BJ (cell line): ENCODE results near the gene OS9. TPM values are rescaled to one million over a fixed set of nuclear protein-coding genes. Genes with fewer than 3 reads are reported as not detected.

Experiments used
- CTCF ChIA-PET: fragments of 350-600 bp; formaldehyde crosslinking; extraction: SDS; loops from one replicate; lab custom pipeline; 2021; ENCODE audit warnings: antibody characterized with exemption, inconsistent platforms; lab: Yijun Ruan, JAX
- POLR2A ChIA-PET: fragments of 300-600 bp; sonication (Branson Sonifier 250); formaldehyde crosslinking; extraction: SDS; loops from one replicate; lab custom pipeline; 2021; ENCODE audit warnings: antibody characterized with exemption; lab: Charles Lee
- DNase-seq: peaks from one replicate; pipeline ENCODE4 v3.0.0-alpha.2; 2011; ENCODE audit warnings: low read depth
- H3K27me3 ChIP-seq: 2 replicates; pipeline ENCODE4 v1.6.0; 2011; ENCODE audit warnings: low read length; ENCODE audit not compliant: control insufficient read depth, insufficient read depth
- H3K36me3 ChIP-seq: 2 replicates; pipeline ENCODE4 v1.5.1; 2011; ENCODE audit warnings: low read length; ENCODE audit not compliant: control insufficient read depth, insufficient read depth
- H3K4me3 ChIP-seq: 2 replicates; pipeline ENCODE4 v1.5.1; 2011; ENCODE audit warnings: low read depth, mild to moderate bottlenecking, control low read depth, low read length
- polyA plus RNA-seq: library from polyadenylated mRNA; depleted of rRNA; stranded (reverse); fragments of >200 nt; gene quantifications from 2 replicates; pipeline ENCODE4 v1.2.3, GENCODE V29; 2011
- TF ChIP-seq, protein P1 (sequence below): IDR thresholded peaks from 2 replicates; pipeline ENCODE4 v1.5.1; 2011; ENCODE audit warnings: low read depth, mild to moderate bottlenecking, control low read depth, inconsistent platforms, low read length, moderate library complexity; ENCODE audit not compliant: insufficient read depth

Gene OS9
- polyA plus RNA-seq, 1 experiment = 415 TPM

DNA sequence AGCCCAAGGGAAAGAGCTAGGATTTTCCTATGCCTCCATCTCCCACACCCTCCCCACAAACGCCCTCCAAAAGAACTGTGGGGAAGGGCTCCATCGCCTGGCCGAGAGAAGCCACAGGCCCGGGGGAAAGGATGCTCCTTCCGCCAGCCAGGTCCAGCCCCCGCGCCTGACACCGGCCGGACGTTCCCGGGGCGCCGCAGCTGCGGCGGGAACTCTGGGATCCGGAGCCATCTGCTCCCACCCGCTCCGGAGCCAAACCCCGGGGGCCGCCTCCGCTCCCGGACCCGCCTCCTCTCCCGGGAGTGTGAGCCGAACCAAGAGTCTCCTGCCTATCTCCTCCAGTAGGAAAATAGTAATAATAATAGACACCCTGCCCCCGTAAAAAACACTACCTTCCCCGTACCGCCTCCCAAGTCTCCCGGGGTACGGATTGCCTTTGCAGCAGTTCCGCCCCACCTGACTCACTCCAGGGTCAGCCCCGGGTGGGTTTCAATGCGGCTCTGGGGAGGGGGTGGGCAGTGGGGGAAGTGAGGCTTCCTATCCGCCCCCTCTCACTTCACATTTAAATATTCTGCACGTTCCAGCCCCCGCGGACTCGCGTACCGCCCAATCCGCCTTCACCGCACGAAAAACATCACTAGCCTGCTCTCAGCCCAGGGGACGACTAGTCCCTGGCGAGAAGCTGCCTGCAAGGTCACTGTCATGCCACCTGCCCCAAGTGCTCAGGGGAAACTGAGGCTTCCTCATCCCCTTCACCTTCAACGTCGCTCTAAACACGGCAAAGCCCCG, 42.2 kb downstream of the OS9 start:
- TF ChIP-seq, protein P1, sequence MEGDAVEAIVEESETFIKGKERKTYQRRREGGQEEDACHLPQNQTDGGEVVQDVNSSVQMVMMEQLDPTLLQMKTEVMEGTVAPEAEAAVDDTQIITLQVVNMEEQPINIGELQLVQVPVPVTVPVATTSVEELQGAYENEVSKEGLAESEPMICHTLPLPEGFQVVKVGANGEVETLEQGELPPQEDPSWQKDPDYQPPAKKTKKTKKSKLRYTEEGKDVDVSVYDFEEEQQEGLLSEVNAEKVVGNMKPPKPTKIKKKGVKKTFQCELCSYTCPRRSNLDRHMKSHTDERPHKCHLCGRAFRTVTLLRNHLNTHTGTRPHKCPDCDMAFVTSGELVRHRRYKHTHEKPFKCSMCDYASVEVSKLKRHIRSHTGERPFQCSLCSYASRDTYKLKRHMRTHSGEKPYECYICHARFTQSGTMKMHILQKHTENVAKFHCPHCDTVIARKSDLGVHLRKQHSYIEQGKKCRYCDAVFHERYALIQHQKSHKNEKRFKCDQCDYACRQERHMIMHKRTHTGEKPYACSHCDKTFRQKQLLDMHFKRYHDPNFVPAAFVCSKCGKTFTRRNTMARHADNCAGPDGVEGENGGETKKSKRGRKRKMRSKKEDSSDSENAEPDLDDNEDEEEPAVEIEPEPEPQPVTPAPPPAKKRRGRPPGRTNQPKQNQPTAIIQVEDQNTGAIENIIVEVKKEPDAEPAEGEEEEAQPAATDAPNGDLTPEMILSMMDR = peak; percentile 56
- Histone ChIP-seq H3K27me3 (peaks cover 49% of the 10 kb centered on the region), H3K36me3 (no peaks in the 10 kb centered on the region), H3K4me3 (peak overlapping the region; percentile 22; the same call in 1 of the 2 replicates)
- no peak for DNase-seq
- ChIA-PET POLR2A (interaction anchor here (0.6 kb wide), 1 partner anchor 109 kb away, joined by 4 read pairs; no protein-coding TSS in a partner anchor), CTCF (interaction anchor here (1.0 to 4.4 kb wide), 9 partner anchors 9 to 277 kb away, joined by 3 to 58 read pairs (median 3); partner anchors contain the start of genes GLI1 and TSPAN31)

DNA sequence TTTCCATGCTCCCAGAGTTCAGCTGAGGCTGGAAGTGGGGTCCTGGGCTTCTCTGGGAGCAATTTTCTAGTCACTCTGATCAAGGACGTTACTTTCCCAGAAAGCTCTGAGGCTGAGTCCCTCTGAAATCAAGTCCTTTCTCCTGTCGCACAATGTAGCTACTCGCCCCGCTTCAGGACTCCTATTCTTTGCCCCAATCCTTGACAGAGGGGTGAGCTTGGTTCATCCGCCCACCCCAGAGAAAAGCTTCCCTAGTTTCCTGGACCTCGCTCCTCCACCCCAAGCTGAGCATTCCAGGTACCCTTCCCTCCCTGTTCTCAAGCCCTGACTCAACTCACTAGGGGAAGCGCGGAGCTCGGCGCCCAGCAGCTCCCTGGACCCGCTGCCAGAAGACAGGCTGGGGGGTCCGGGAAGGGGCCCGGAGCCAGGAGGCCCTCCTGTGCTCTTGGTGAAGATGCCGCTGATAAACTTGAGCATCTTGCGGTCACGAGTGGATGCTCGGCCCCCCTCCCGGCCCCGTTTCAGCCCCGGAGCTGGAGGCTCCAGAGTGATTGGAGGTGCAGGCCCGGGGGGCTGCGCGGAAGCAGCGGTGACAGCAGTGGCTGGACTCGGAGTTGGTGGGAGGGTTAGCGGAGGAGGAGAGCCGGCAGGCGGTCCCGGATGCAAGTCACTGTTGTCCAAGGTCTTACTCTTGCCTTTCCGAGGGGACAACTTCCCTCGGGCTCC, 43.0 kb downstream of the OS9 start:
- TF ChIP-seq, protein P1 = no peak
- H3K4me3 ChIP-seq = no peak overlapping the region
- H3K27me3 ChIP-seq = peaks cover 53% of the 10 kb centered on the region
- ChIA-PET POLR2A (interaction anchor here (0.6 kb wide), 1 partner anchor 108 kb away, joined by 4 read pairs; no protein-coding TSS in a partner anchor), CTCF (interaction anchor here (0.7 to 4.4 kb wide), 8 partner anchors 8 to 278 kb away, joined by 3 to 58 read pairs (median 3); partner anchors contain the start of genes CDK4, CYP27B1, GLI1 and TSPAN31)
- no peaks in the 10 kb centered on the region for H3K36me3 ChIP-seq
- DNase-seq = no peak

DNA sequence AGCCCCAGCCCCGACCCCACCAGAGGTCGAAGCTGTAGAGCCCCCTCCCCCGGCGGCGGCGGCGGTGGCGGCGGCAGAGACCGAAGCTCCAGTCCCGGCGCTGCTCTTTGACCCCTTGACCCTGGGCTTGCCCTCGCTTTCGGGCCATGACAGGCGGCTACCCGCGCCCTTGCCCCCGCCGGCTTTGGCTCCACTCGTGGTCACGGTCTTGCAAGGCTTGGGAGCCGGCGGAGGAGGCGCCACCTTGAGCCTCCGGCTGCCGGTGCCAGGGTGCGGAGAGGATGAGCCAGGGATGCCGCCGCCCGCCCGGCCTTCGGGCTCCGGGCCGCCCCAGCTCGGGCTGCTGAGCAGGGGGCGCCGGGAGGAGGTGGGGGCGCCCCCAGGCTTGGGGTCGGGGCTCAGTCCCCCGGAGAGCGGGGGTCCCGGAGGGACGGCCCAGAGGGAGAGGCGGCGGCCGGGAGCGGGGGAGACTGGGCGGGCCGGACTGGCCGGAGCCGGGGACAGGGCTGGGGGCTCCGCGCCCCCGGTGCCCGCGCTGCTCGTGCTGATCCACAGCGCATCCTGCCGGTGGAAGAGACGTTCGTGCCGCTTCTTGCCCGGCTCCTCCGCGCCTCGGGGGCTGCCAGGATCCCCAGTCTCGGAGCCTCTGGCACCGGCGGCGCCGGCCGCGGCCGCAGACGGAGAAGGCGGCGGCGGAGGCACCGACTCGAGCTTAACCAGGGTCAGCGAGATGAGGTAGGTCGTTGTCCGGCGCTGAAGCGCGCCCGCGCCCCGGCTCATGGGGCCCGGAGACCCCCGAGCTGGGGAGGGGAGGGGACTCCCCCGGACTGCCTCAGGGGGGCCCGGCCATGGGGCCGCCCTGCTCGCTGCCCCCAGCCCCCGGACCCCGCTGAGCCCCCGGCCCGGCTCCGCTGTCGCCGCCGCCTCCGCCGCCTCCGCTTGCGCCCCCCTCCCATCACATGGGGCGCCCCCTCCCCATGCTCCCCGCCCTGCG, 43.8 kb downstream of the OS9 start:
- TF ChIP-seq, protein P1 = peak; percentile 37; the same call in 1 of the 2 replicates
- ChIA-PET POLR2A (no interaction called here), CTCF (interaction anchor here (0.7 to 4.4 kb wide), 5 partner anchors 7 to 155 kb away, joined by 3 to 58 read pairs (median 3); partner anchors contain the start of genes CDK4 and TSPAN31)
- H3K36me3 ChIP-seq = no peaks in the 10 kb centered on the region
- H3K4me3 ChIP-seq = peak overlapping the region; percentile 22; the same call in 1 of the 2 replicates
- DNase-seq = no peak
- H3K27me3 ChIP-seq = peaks cover 55% of the 10 kb centered on the region

DNA sequence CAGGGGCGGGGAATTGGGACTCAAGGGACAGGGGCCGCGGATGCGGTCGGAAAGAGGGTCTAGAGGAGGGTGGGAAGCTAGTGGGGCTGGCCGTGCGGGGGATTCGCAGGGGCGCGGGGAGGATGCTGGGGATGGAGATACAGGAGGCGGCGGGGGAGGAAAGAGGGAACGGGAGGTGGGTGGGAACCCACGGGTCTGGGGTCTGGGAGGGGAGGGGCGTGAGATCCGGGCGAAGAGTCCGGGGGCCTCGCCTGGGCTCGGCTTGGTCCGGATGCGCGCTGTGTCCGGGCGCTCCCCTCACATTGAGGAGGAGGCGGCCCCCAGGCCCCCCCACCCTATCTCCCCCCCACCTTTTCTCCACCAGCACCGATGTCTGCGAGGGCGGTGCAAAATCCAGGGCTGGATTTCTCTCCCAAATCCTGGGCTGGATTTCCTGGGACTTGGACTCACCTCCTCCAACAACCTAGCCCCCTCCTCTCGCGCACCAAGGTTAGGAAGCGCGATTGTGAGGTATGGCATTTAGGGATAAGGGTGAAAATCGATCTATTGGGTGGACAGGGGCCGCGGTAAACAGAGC, 44.8 kb downstream of the OS9 start, which contains the start of gene AGAP2:
Gene AGAP2 (minus strand): TSS at position 82 of the 577 bp plus-strand sequence. CDS start 496 bp downstream, outside the sequence.
- Histone ChIP-seq H3K36me3 (no peaks in the 10 kb centered on the region), H3K4me3 (peak within 1 kb of the TSS; percentile 22; the same call in 1 of the 2 replicates), H3K27me3 (peaks cover 55% of the 10 kb centered on the region)
- POLR2A ChIA-PET = no interaction called here
- no peak for DNase-seq
- TF ChIP-seq, protein P1 = no peak
- CTCF ChIA-PET = interaction anchor here (1.2 to 4.4 kb wide), 2 partner anchors 13 to 156 kb away, joined by 3 to 58 read pairs; no protein-coding TSS in a partner anchor
